GM18909 (cell line): ENCODE data around the gene ECI1.
"Not testable (repeated sequence)": the region's sequence is repeated elsewhere in the genome, so short reads cannot be mapped to it uniquely, and the experiment has no call there.

Source experiments
- ATAC-seq: cut with Tn5 transposase; IDR thresholded peaks from one replicate; pipeline ENCODE4 v1.9.1; 2021; ENCODE audit warnings: mild to moderate bottlenecking; ENCODE audit not compliant: unreplicated experiment, poor library complexity

ECI1 gene

GRCh38 chr16:2280981-2281542 is 29.7 kb upstream of the ECI1 start:
- no peak for ATAC-seq

GRCh38 chr16:2280461-2280860 is 29.1 kb upstream of the ECI1 start:
- no peak for ATAC-seq

GRCh38 chr16:2278956-2279800 is 27.8 kb upstream of the ECI1 start:
- ATAC-seq: no peak

GRCh38 chr16:2278272-2278608 is 26.9 kb upstream of the ECI1 start:
- ATAC-seq: no peak

- ATAC-seq: no peak
These were observed 26.3 kb upstream of the ECI1 start for GRCh38 chr16:2277466-2278271.

GRCh38 chr16:2276368-2277195 is 25.2 kb upstream of the ECI1 start:
- no peak for ATAC-seq

- ATAC-seq: no peak
These were observed 24.3 kb upstream of the ECI1 start for GRCh38 chr16:2275476-2276367.

- ATAC-seq: no peak
These were observed 22.5 kb upstream of the ECI1 start for GRCh38 chr16:2273931-2274330.

GRCh38 chr16:2273484-2273883 is 22.1 kb upstream of the ECI1 start:
- ATAC-seq: no peak

- no peak for ATAC-seq
These were observed 20.6 kb upstream of the ECI1 start for GRCh38 chr16:2271848-2272461.

- ATAC-seq: no peak
These were observed 19.4 kb upstream of the ECI1 start for GRCh38 chr16:2270588-2271470.

- ATAC-seq: no peak
These were observed 18.7 kb upstream of the ECI1 start for GRCh38 chr16:2270070-2270462.

- peak; percentile 75 for ATAC-seq
These were observed 16.7 kb upstream of the ECI1 start, which contains the start of gene RNPS1 for GRCh38 chr16:2267913-2268666. RNPS1 (minus strand) TSS chr16:2268126; CDS start chr16:2264643, 3,483 bp downstream.

- peak; percentile 70 for ATAC-seq
These were observed 16.1 kb upstream of the ECI1 start for GRCh38 chr16:2267505-2267912.

GRCh38 chr16:2266887-2267286 is 15.5 kb upstream of the ECI1 start:
- ATAC-seq: not testable (repeated sequence)

- ATAC-seq: not testable (repeated sequence)
These were observed 11.6 kb upstream of the ECI1 start for GRCh38 chr16:2263026-2263425.

GRCh38 chr16:2260250-2260649 is 8.9 kb upstream of the ECI1 start:
- no peak for ATAC-seq
